Left ventricle myocardium inferior (tissue), 1 donor: ENCODE results near the gene MYOD1. TPM values are rescaled to one million over a fixed set of nuclear protein-coding genes. Genes with fewer than 3 reads are reported as not detected.

Source experiments
- DNase-seq: peaks from one replicate; pipeline ENCODE4 v3.0.0-alpha.2; 2020
- H3K27ac ChIP-seq: fragments of 200-600 bp; replicated peaks from 2 replicates; pipeline ENCODE4 v1.8.0; 2021
- H3K27me3 ChIP-seq: fragments of 200-600 bp; 2 replicates; pipeline ENCODE4 v1.8.0; 2021; ENCODE audit warnings: low read depth
- H3K36me3 ChIP-seq: fragments of 200-600 bp; 2 replicates; pipeline ENCODE4 v1.8.0; 2021
- H3K4me1 ChIP-seq: fragments of 200-600 bp; 2 replicates; pipeline ENCODE4 v1.8.0; 2021
- H3K4me3 ChIP-seq: fragments of 200-600 bp; 2 replicates; pipeline ENCODE4 v1.8.0; 2021; ENCODE audit warnings: mild to moderate bottlenecking, moderate library complexity
- H3K9me3 ChIP-seq: fragments of 200-600 bp; replicated peaks from 2 replicates; pipeline ENCODE4 v1.8.0; 2021
- intact Hi-C: fragments of 100-400 bp; cut with micrococcal nuclease; formaldehyde crosslinking; loops from one replicate; pipeline ENCODE4 v1.11.0; 2022
- total RNA-seq: library from RNA; stranded (reverse); fragmentation: NEBNext Ultra II Directional; extraction: Animal tissue kit (Norgen Biotek cat#: 25700); gene quantifications from one replicate; pipeline ENCODE4 v1.2.1, GENCODE V29; 2021
- TF ChIP-seq, protein P1 (sequence below): fragments of 200-600 bp; IDR thresholded peaks from 2 replicates; pipeline ENCODE4 v1.8.0; 2021; ENCODE audit warnings: antibody characterized with exemption, mild to moderate bottlenecking, borderline replicate concordance
- donor health status: DM: no; HTN: yes; CAD: no; lungs with severe emphysema.

MYOD1 gene
- total RNA-seq, 1 donor from 2014 or later = not detected

DNA sequence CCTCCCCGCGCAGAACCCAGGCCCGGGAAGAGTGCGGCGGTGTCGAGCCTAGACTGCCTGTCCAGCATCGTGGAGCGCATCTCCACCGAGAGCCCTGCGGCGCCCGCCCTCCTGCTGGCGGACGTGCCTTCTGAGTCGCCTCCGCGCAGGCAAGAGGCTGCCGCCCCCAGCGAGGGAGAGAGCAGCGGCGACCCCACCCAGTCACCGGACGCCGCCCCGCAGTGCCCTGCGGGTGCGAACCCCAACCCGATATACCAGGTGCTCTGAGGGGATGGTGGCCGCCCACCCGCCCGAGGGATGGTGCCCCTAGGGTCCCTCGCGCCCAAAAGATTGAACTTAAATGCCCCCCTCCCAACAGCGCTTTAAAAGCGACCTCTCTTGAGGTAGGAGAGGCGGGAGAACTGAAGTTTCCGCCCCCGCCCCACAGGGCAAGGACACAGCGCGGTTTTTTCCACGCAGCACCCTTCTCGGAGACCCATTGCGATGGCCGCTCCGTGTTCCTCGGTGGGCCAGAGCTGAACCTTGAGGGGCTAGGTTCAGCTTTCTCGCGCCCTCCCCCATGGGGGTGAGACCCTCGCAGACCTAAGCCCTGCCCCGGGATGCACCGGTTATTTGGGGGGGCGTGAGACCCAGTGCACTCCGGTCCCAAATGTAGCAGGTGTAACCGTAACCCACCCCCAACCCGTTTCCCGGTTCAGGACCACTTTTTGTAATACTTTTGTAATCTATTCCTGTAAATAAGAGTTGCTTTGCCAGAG lies 2.0 kb downstream of the MYOD1 start:
- Histone ChIP-seq H3K36me3 (no peaks in the 10 kb centered on the region), H3K4me1 (peaks cover 33% of the 10 kb centered on the region), H3K4me3 (peak overlapping the region; percentile 48), H3K27me3 (peaks cover 92% of the 10 kb centered on the region), H3K27ac (no peak overlapping the region), H3K9me3 (no peaks in the 10 kb centered on the region)
- TF ChIP-seq, protein P1, sequence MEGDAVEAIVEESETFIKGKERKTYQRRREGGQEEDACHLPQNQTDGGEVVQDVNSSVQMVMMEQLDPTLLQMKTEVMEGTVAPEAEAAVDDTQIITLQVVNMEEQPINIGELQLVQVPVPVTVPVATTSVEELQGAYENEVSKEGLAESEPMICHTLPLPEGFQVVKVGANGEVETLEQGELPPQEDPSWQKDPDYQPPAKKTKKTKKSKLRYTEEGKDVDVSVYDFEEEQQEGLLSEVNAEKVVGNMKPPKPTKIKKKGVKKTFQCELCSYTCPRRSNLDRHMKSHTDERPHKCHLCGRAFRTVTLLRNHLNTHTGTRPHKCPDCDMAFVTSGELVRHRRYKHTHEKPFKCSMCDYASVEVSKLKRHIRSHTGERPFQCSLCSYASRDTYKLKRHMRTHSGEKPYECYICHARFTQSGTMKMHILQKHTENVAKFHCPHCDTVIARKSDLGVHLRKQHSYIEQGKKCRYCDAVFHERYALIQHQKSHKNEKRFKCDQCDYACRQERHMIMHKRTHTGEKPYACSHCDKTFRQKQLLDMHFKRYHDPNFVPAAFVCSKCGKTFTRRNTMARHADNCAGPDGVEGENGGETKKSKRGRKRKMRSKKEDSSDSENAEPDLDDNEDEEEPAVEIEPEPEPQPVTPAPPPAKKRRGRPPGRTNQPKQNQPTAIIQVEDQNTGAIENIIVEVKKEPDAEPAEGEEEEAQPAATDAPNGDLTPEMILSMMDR = no peak
- intact Hi-C loops = no loop called here
- no peak for DNase-seq

DNA sequence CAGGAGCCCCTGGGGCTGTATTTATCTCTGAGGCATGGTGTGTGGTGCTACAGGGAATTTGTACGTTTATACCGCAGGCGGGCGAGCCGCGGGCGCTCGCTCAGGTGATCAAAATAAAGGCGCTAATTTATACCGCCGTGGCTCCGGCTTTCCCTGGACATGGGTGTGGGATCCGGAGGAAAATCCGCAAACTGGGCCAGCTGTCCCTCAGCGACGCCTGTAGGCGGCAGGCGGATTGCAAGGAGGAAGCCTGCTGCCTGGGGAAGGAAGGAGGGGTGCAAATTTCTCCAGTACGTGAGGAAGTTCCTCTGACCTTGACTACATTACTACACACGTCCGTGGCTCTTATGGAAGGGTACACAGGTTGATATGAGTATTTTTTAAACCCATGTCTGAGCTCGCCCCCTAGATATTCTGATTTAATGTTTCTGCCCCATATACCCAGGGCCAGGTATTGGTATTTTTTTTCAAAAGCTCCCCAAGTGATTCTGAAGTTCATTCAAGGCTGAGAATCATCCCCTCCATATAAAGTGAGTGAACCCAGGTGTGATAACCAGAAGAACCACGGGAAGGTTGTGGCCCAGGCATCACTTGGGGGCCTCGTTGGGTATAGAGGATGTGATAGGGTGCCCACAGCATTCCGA lies 2.8 kb downstream of the MYOD1 start:
- Histone ChIP-seq H3K4me3 (no peak overlapping the region), H3K27me3 (peaks cover 85% of the 10 kb centered on the region)

DNA sequence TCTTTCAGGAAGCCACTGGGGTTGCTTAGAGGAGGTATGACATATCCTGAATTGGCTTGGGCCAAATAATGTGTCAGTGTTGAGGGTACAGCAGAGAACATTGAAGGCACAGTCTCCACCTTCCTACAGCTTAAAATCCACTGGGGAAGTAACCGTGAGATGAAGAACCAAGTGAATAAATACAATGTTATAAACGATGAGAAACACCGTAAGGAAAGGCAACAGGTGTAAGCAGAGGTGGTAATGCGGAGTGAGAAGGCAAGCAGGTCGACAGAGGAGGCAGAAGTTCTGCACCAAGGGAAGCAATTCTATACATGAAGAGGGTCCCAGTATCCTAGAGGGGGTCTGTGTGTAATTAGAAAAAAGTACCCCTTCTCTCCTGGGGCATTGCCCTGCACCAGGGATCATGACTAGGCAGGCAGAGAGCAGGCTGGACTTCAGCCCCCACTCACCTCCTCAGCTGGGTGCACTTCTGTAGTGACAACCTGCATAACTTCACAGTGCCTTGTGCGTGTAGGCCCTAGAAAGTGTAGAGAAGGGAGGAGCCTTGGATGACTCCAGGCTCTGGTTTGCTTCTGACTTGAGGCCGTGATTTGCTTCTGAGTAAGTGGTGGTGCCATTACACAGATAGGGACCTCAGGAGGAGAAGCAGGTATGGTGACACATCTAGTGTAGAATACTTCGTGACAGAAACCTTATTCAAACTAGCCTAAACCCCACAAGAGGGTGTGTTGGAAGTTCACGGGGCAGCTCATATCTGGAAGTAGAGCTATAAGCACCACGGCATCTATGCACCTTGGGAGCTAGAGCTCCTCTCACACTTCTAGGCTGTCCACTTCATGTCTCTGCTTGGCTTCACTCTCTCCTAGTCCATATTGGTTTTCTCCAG lies 4.9 kb downstream of the MYOD1 start:
- Histone ChIP-seq H3K27ac (no peak overlapping the region), H3K27me3 (peaks cover 67% of the 10 kb centered on the region), H3K9me3 (no peaks in the 10 kb centered on the region), H3K36me3 (no peaks in the 10 kb centered on the region), H3K4me3 (no peak overlapping the region), H3K4me1 (peaks cover 29% of the 10 kb centered on the region)
- TF ChIP-seq, protein P1 = no peak
- intact Hi-C loops = no loop called here
- DNase-seq = no peak

More for the DNA sequence above, 2.8 kb downstream of the MYOD1 start:
- DNase-seq = no peak
- no peaks in the 10 kb centered on the region for H3K36me3 ChIP-seq
- intact Hi-C loops = no loop called here
- TF ChIP-seq, protein P1 = peak; percentile 42
- no peaks in the 10 kb centered on the region for H3K9me3 ChIP-seq
- peaks cover 33% of the 10 kb centered on the region for H3K4me1 ChIP-seq
- H3K27ac ChIP-seq = no peak overlapping the region

DNA sequence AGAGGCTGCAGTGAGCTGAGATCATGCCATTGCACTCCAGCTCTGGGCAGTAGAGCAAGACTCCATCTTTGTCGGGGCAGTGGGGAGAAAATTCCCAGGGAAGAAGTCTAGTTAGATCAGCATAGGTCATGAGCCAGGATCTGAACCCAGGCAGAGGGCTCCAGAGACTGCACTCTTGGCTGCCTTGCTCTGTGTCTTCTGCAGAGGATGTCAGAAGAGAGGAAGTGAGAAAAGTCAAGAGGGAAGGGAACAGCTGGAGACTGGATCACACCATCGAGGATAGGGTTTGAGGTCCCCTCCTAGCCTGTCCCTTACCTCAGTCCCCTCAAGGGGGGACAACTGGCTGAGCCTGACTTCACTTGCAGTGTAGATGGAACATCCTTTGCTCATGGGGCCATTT lies 5.8 kb downstream of the MYOD1 start:
- H3K27ac ChIP-seq = no peak overlapping the region
- peaks cover 20% of the 10 kb centered on the region for H3K4me1 ChIP-seq
- DNase-seq = no peak
- no peaks in the 10 kb centered on the region for H3K36me3 ChIP-seq
- no peak overlapping the region for H3K4me3 ChIP-seq
- intact Hi-C loops = no loop called here
- TF ChIP-seq, protein P1 = no peak
- H3K27me3 ChIP-seq = peaks cover 67% of the 10 kb centered on the region
- H3K9me3 ChIP-seq = no peaks in the 10 kb centered on the region

DNA sequence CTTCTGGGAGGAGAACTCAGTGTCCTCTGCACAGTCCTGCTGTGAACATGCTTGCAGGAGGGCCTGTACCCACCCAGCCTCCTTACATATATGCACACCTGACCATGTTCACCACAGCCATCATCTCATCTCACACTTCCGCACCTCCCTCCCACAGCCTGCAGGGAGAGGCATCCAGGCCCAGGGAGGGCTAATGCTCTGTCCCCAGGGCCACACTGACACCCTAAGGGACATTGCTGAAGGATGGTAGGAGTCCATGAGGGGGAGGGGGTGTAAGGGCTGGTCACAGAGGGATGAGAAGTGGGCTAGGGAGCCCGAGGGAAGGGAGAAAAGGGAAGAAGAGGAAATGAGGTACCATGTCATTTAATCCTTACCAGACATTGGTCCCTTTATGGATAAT lies 10.8 kb downstream of the MYOD1 start:
- Histone ChIP-seq H3K4me3 (no peak overlapping the region), H3K36me3 (no peaks in the 10 kb centered on the region), H3K27me3 (peaks cover 58% of the 10 kb centered on the region), H3K9me3 (no peaks in the 10 kb centered on the region), H3K4me1 (peaks cover 7% of the 10 kb centered on the region), H3K27ac (no peak overlapping the region)
- no peak for DNase-seq
- TF ChIP-seq, protein P1 = no peak
- intact Hi-C loops = loop anchor here (2.0 kb wide), 1 partner anchor 249 kb away; no protein-coding TSS in a partner anchor
